NOMO-1 (cell line): Measurements from ENCODE around the gene PLA2G10.
"Not testable (repeated sequence)": the region's sequence is repeated elsewhere in the genome, so short reads cannot be mapped to it uniquely, and the experiment has no call there.

ENCODE experiments used
- DNase-seq, 2 experiments: peaks; one replicate each; lab custom pipeline; 2025; ENCODE audit not compliant: unreplicated experiment in 2 of 2; lab: John Stamatoyannopoulos, UW

The PLA2G10 gene

GRCh38 chr16:14667347-14668266 lies 26.5 kb downstream of the PLA2G10 start:
- DNase-seq: no peak

- no peak for DNase-seq
These were observed 36.0 kb downstream of the PLA2G10 start for GRCh38 chr16:14658063-14658462.

GRCh38 chr16:14652726-14653125 lies 41.4 kb downstream of the PLA2G10 start:
- no peak for DNase-seq

- no peak for DNase-seq
These were observed 43.5 kb downstream of the PLA2G10 start for GRCh38 chr16:14650629-14651028.

GRCh38 chr16:14649816-14650215 lies 44.3 kb downstream of the PLA2G10 start:
- DNase-seq: no peak

GRCh38 chr16:14641926-14642325 lies 52.2 kb downstream of the PLA2G10 start:
- no peak for DNase-seq

- DNase-seq: no peak
These were observed 52.9 kb downstream of the PLA2G10 start for GRCh38 chr16:14641206-14641605.

GRCh38 chr16:14640538-14640937 lies 53.6 kb downstream of the PLA2G10 start:
- no peak for DNase-seq

GRCh38 chr16:14636951-14637240 lies 57.2 kb downstream of the PLA2G10 start:
- not testable (repeated sequence) for DNase-seq

- DNase-seq: not testable (repeated sequence)
These were observed 57.7 kb downstream of the PLA2G10 start for GRCh38 chr16:14636179-14636950.

GRCh38 chr16:14635395-14636165 lies 58.5 kb downstream of the PLA2G10 start:
- no peak for DNase-seq

- DNase-seq: no peak
These were observed 59.8 kb downstream of the PLA2G10 start for GRCh38 chr16:14634389-14634725.

GRCh38 chr16:14632693-14633569 lies 61.2 kb downstream of the PLA2G10 start, which contains the start of gene BFAR:
BFAR (plus strand) TSS chr16:14632951; CDS start chr16:14644347, 11,396 bp downstream.
- peak; percentile 96 to 97 for DNase-seq

- DNase-seq: not testable (repeated sequence)
These were observed 63.3 kb downstream of the PLA2G10 start for GRCh38 chr16:14630620-14631330.

GRCh38 chr16:14629919-14630619 lies 64.0 kb downstream of the PLA2G10 start, which contains the start of gene PARN:
PARN (minus strand) TSS chr16:14630260; CDS start chr16:14630125, 135 bp downstream.
- peak; percentile 92 to 99 for DNase-seq

GRCh38 chr16:14629612-14629918 lies 64.5 kb downstream of the PLA2G10 start:
- DNase-seq: peak in 1 of 2 experiments; percentile 4

- no peak for DNase-seq
These were observed 65.1 kb downstream of the PLA2G10 start for GRCh38 chr16:14628806-14629611.

- DNase-seq: no peak
These were observed 67.0 kb downstream of the PLA2G10 start for GRCh38 chr16:14627078-14627477.
